HTERT RPE-1 (cell line): ENCODE results near the gene F2RL1.
"Not testable (repeated sequence)": the region's sequence is repeated elsewhere in the genome, so short reads cannot be mapped to it uniquely, and the experiment has no call there.

ENCODE experiments used
- in situ Hi-C: fragments of 300-500 bp; cut with MboI; formaldehyde crosslinking; loops from 4 replicates; pipeline ENCODE4 v1.14.3; 2020; ENCODE audit warnings: low sequenced_read_pairs

The F2RL1 gene

GRCh38 chr5:76849419-76850291 is 30.8 kb downstream of the F2RL1 start, which contains the start of gene S100Z:
Gene S100Z, plus strand, starts transcription at chr5:76850014. Its CDS starts 25,346 bp downstream, at chr5:76875360.
- in situ Hi-C loops: no loop called here

- in situ Hi-C loops: no loop called here
Measured at GRCh38 chr5:76850543-76851145, 31.8 kb downstream of the F2RL1 start.

- in situ Hi-C loops: no loop called here
Measured at GRCh38 chr5:76851728-76852369, 33.0 kb downstream of the F2RL1 start.

- in situ Hi-C loops: no loop called here
Measured at GRCh38 chr5:76852772-76853171, 33.9 kb downstream of the F2RL1 start.

- in situ Hi-C loops: not testable (repeated sequence)
Measured at GRCh38 chr5:76853741-76854140, 34.9 kb downstream of the F2RL1 start.

- in situ Hi-C loops: no loop called here
Measured at GRCh38 chr5:76854644-76855043, 35.8 kb downstream of the F2RL1 start.

GRCh38 chr5:76855501-76855900 is 36.7 kb downstream of the F2RL1 start:
- in situ Hi-C loops: not testable (repeated sequence)

- in situ Hi-C loops: no loop called here
Measured at GRCh38 chr5:76855961-76856360, 37.1 kb downstream of the F2RL1 start.

- in situ Hi-C loops: not testable (repeated sequence)
Measured at GRCh38 chr5:76856800-76857199, 38.0 kb downstream of the F2RL1 start.

- in situ Hi-C loops: no loop called here
Measured at GRCh38 chr5:76859591-76860247, 40.9 kb downstream of the F2RL1 start.

- in situ Hi-C loops: no loop called here
Measured at GRCh38 chr5:76861612-76862011, 42.8 kb downstream of the F2RL1 start.

- in situ Hi-C loops: no loop called here
Measured at GRCh38 chr5:76863001-76863400, 44.2 kb downstream of the F2RL1 start.

GRCh38 chr5:76866503-76866902 is 47.7 kb downstream of the F2RL1 start:
- in situ Hi-C loops: no loop called here

- in situ Hi-C loops: no loop called here
Measured at GRCh38 chr5:76867038-76867437, 48.2 kb downstream of the F2RL1 start.

- in situ Hi-C loops: no loop called here
Measured at GRCh38 chr5:76867827-76868693, 49.2 kb downstream of the F2RL1 start.

GRCh38 chr5:76870046-76870445 is 51.2 kb downstream of the F2RL1 start:
- in situ Hi-C loops: no loop called here

GRCh38 chr5:76874088-76874581 is 55.3 kb downstream of the F2RL1 start:
- in situ Hi-C loops: no loop called here
